ENCODE results near the gene SLC24A1. TPM values are rescaled to one million over a fixed set of nuclear protein-coding genes. Genes with fewer than 3 reads are reported as not detected.

The SLC24A1 gene
- total and polyA plus RNA-seq, 12 donors = 1.2 to 5.3 (median 2.0) TPM

- WGBS, 2 donors = 95 to 96% methylated on average over 3 of the region's 3 CpGs
- H3K36me3 ChIP-seq = peaks cover 0 to 100% (median 35%) of the 10 kb centered on the region in 9 donors
- no peaks in the 10 kb centered on the region for H3K4me1 ChIP-seq
- no peak for TF ChIP-seq CTCF (IDR thresholded peaks at IDR 0.05)
- H3K9me3 ChIP-seq = no peaks in the 10 kb centered on the region
- H3K4me3 ChIP-seq = no peak overlapping the region
- H3K27ac ChIP-seq = no peak overlapping the region
- no peak for ATAC-seq
- intact Hi-C loops (cut with DNase I) = no loop called here
- DNase-seq = no peak
- H3K27me3 ChIP-seq = no peaks in the 10 kb centered on the region
These were observed 41.8 kb downstream of the SLC24A1 start for GRCh38 chr15:65663521-65663920.

GRCh38 chr15:65666257-65666656, 44.5 kb downstream of the SLC24A1 start:
- H3K4me3 ChIP-seq = no peak overlapping the region
- 89 to 92% methylated on average over 3 of the region's 3 CpGs for WGBS, 2 donors
- ATAC-seq (no peak), DNase-seq (no peak)
- no peak overlapping the region for H3K27ac ChIP-seq
- no peaks in the 10 kb centered on the region for H3K4me1 ChIP-seq
- no peak for TF ChIP-seq CTCF (IDR thresholded peaks at IDR 0.05)
- intact Hi-C loops (cut with DNase I) = no loop called here
- peaks cover 0 to 100% (median 50%) of the 10 kb centered on the region in 9 donors for H3K36me3 ChIP-seq
- H3K27me3 ChIP-seq = no peaks in the 10 kb centered on the region
- H3K9me3 ChIP-seq = no peaks in the 10 kb centered on the region

- Histone ChIP-seq H3K4me3 (no peak overlapping the region), H3K9me3 (no peaks in the 10 kb centered on the region), H3K36me3 (peaks cover 0 to 60% (median 16%) of the 10 kb centered on the region in 9 donors), H3K4me1 (no peaks in the 10 kb centered on the region), H3K27ac (no peak overlapping the region), H3K27me3 (no peaks in the 10 kb centered on the region)
- no peak for DNase-seq
- intact Hi-C loops (cut with DNase I) = no loop called here
- 68 to 87% methylated on average over 1 of the region's 1 CpG for WGBS, 2 donors
- no peak for ATAC-seq
- TF ChIP-seq CTCF (IDR thresholded peaks at IDR 0.05) = no peak
These were observed 53.8 kb downstream of the SLC24A1 start for GRCh38 chr15:65675551-65675950.

GRCh38 chr15:65676123-65676522, 54.4 kb downstream of the SLC24A1 start:
- Histone ChIP-seq H3K36me3 (peaks cover 0 to 55% (median 10%) of the 10 kb centered on the region in 9 donors), H3K4me3 (no peak overlapping the region), H3K27me3 (no peaks in the 10 kb centered on the region), H3K4me1 (no peaks in the 10 kb centered on the region), H3K27ac (no peak overlapping the region), H3K9me3 (no peaks in the 10 kb centered on the region)
- no peak for DNase-seq
- intact Hi-C loops (cut with DNase I) = no loop called here
- 78 to 83% methylated on average over 2 of the region's 2 CpGs for WGBS, 2 donors
- no peak for TF ChIP-seq CTCF (IDR thresholded peaks at IDR 0.05)
- ATAC-seq = no peak

All from heart right ventricle (tissue), 16 donors.